ENCODE results near the gene TFAP2A. TPM values are rescaled to one million over a fixed set of nuclear protein-coding genes. Genes with fewer than 3 reads are reported as not detected.

TFAP2A gene
- total RNA-seq, 1 donor from 2014 or later, result 0.21 TPM

DNA sequence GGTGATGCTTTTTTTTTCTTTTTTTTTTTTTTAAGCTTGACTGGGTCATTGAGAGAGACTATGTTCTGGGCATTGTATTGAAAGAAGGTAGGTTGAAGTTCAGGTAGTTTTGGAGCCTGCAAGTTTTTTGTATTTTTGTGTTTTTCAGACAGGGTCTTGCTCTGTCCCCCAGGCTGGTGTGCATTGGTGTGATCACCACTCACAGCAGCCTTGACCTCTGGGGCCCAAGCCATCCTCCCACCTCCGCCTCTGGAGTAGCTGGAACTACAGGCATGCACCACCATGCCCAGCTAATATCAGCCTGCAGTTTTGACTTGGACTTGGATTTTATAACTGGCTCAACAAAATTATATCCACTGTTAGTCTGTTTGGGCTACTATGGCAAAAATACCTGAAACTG, 31.7 kb upstream of the TFAP2A start:
- no peak overlapping the region for H3K4me3 ChIP-seq
- no peak for DNase-seq (ENCODE audit: low spot score in 2 of 2)
- TF ChIP-seq, protein P1, sequence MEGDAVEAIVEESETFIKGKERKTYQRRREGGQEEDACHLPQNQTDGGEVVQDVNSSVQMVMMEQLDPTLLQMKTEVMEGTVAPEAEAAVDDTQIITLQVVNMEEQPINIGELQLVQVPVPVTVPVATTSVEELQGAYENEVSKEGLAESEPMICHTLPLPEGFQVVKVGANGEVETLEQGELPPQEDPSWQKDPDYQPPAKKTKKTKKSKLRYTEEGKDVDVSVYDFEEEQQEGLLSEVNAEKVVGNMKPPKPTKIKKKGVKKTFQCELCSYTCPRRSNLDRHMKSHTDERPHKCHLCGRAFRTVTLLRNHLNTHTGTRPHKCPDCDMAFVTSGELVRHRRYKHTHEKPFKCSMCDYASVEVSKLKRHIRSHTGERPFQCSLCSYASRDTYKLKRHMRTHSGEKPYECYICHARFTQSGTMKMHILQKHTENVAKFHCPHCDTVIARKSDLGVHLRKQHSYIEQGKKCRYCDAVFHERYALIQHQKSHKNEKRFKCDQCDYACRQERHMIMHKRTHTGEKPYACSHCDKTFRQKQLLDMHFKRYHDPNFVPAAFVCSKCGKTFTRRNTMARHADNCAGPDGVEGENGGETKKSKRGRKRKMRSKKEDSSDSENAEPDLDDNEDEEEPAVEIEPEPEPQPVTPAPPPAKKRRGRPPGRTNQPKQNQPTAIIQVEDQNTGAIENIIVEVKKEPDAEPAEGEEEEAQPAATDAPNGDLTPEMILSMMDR (IDR thresholded peaks at IDR 0.05), result no peak
- no peaks in the 10 kb centered on the region for H3K27me3 ChIP-seq
- H3K27ac ChIP-seq, result no peak overlapping the region
- intact Hi-C loops (cut with DNase I), result no loop called here
- no peaks in the 10 kb centered on the region for H3K4me1 ChIP-seq
- H3K9me3 ChIP-seq, result no peaks in the 10 kb centered on the region
- H3K36me3 ChIP-seq, result no peaks in the 10 kb centered on the region

DNA sequence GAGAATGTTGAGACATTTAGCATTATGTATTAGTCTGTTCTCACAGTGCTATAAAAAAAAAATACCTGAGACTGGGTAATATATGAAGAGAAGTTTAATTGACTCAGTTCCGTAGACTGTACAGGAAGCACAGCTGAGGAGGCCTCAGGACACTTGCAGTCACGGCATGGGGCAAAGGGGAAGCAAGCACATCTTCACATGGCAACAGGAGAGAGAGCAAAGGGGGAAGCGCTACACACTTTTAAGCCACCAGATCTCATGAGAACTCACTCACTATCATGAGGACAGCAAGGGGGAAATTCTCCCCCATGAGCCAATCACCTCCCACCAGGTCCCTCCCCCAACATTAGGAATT, 26.8 kb upstream of the TFAP2A start:
- Histone ChIP-seq H3K4me1 (no peaks in the 10 kb centered on the region), H3K36me3 (no peaks in the 10 kb centered on the region), H3K9me3 (no peaks in the 10 kb centered on the region), H3K27me3 (no peaks in the 10 kb centered on the region), H3K4me3 (no peak overlapping the region), H3K27ac (no peak overlapping the region)
- no peak for DNase-seq (ENCODE audit: low spot score in 2 of 2)
- TF ChIP-seq, protein P1 (IDR thresholded peaks at IDR 0.05), result no peak
- intact Hi-C loops (cut with DNase I), result no loop called here

DNA sequence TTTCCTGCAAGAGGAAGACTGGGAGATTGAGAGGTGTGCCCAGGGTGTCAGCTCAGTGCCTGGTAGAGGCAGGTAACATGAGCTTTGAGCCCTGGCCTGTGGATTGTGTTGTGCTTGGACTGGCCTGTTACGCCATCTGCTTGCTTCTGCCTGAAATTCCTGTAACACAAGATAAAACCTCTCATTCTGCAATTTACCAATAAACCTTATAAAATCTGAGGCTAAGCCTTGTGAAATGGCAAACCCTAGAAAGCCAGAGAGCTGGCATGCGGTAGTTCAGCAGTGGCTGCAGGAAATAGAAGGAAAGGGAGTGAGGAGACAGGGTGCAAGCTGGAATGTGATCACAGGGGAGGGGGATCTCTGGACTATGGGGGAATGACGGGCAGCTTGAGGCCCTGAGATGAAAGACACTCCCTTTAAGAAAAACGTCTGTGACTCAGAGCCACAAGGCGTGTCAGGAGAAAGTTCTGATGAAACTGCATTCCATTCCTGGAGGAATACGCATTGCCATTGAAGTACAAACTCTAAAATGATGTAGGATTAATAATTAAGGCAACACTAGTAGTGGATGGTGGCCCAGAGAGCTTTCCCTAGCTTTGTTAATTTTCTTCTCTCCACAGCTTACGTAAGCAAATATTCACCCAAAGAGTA, 26.3 kb upstream of the TFAP2A start:
- Histone ChIP-seq H3K36me3 (no peaks in the 10 kb centered on the region), H3K4me3 (no peak overlapping the region), H3K27ac (no peak overlapping the region), H3K4me1 (no peaks in the 10 kb centered on the region), H3K27me3 (no peaks in the 10 kb centered on the region), H3K9me3 (no peaks in the 10 kb centered on the region)
- DNase-seq (ENCODE audit: low spot score in 2 of 2), result no peak
- TF ChIP-seq, protein P1 (IDR thresholded peaks at IDR 0.05), result no peak
- intact Hi-C loops (cut with DNase I), result no loop called here

DNA sequence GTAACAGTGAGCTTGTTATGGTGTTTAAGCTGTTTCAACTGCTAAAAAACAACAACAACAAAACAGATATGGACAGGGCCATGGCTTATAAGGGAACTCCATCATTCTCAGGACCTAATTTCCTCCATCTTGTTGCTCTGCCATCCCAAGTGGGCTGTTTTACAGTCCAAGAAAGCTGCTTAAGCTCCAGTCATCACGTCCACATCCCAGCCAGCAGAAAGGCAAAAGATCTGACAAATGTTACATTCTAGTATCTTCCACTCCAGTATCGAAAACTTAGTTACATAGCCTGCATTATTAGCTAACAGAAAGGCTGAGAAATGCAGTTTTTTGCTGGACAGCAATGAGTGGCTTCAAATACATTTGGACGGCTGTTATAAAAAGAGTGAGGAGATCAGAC, 23.0 kb upstream of the TFAP2A start:
- no peak for DNase-seq (ENCODE audit: low spot score in 2 of 2)
- no peak overlapping the region for H3K27ac ChIP-seq
- intact Hi-C loops (cut with DNase I), result loop anchor here (5.0 to 10.0 kb wide), 2 partner anchors 403 to 1456 kb away; no protein-coding TSS in a partner anchor
- no peaks in the 10 kb centered on the region for H3K36me3 ChIP-seq
- H3K4me3 ChIP-seq, result no peak overlapping the region
- H3K27me3 ChIP-seq, result no peaks in the 10 kb centered on the region
- TF ChIP-seq, protein P1 (IDR thresholded peaks at IDR 0.05), result no peak
- H3K4me1 ChIP-seq, result no peaks in the 10 kb centered on the region
- H3K9me3 ChIP-seq, result no peaks in the 10 kb centered on the region

DNA sequence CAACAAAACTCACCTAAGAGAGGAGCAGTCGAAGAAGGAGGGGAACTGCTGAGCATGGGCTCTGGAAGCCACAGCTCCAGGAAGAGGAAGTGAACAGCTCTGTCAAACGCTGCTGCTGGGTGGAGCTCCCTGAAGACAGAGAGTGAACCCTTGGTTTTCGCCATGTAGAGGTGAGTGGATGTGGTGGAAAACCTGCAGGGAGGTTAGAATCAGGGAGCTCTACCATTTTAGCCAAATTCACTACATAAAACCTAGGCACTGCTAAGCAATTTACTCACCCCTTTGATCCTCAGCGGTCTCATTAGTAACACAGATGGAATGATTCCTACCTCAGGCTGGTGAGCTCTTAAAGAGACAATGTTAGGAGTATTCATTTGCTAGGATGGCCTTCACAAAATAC, 19.4 kb upstream of the TFAP2A start:
- no peaks in the 10 kb centered on the region for H3K36me3 ChIP-seq
- DNase-seq (ENCODE audit: low spot score in 2 of 2), result no peak
- no peak overlapping the region for H3K4me3 ChIP-seq
- no peaks in the 10 kb centered on the region for H3K4me1 ChIP-seq
- intact Hi-C loops (cut with DNase I), result loop anchor here (10.0 kb wide), 1 partner anchor 399 kb away; no protein-coding TSS in a partner anchor
- no peaks in the 10 kb centered on the region for H3K9me3 ChIP-seq
- TF ChIP-seq, protein P1 (IDR thresholded peaks at IDR 0.05), result no peak
- H3K27me3 ChIP-seq, result no peaks in the 10 kb centered on the region
- no peak overlapping the region for H3K27ac ChIP-seq

DNA sequence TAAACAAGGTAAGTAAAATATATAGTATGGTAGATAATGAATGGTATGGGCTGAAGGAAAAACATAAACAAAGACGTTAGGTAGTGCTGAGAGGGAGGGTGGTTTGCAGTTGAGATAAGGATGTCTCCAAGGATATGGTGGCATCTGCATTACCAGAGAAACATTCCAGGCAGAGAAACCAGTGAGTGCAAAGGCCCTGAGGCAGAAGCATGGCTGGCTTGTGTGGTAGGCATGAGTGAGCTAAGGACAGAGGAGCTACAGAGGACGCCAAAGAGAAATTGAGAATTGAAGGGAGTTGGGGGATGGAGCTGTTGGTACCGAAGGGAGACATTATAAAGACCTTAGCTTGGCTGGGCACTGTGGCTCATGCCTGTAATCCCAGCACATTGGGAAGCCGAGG, 18.4 kb upstream of the TFAP2A start:
- no peak overlapping the region for H3K27ac ChIP-seq
- intact Hi-C loops (cut with DNase I), result loop anchor here (10.0 kb wide), 1 partner anchor 399 kb away; no protein-coding TSS in a partner anchor
- no peak for DNase-seq (ENCODE audit: low spot score in 2 of 2)
- TF ChIP-seq, protein P1 (IDR thresholded peaks at IDR 0.05), result no peak
- no peaks in the 10 kb centered on the region for H3K9me3 ChIP-seq
- H3K27me3 ChIP-seq, result no peaks in the 10 kb centered on the region
- H3K4me1 ChIP-seq, result no peaks in the 10 kb centered on the region
- H3K36me3 ChIP-seq, result no peaks in the 10 kb centered on the region
- H3K4me3 ChIP-seq, result no peak overlapping the region
